Suprapubic skin (tissue), 4 donors: ENCODE results near the gene SPECC1L. TPM values are rescaled to one million over a fixed set of nuclear protein-coding genes. Genes with fewer than 3 reads are reported as not detected.

ENCODE experiments used
- DNase-seq, 2 donors: peaks; one replicate each; pipeline ENCODE4 v3.0.0-alpha.2; 2019; ENCODE audit warnings: low spot score in 2 of 2
- H3K27ac ChIP-seq: fragments of 200-600 bp; sonication (generic); one replicate; pipeline ENCODE4 v1.5.1; 2019
- H3K27me3 ChIP-seq: fragments of 200-600 bp; sonication (generic); one replicate; pipeline ENCODE4 v1.5.1; 2019
- H3K36me3 ChIP-seq: fragments of 200-600 bp; sonication (generic); one replicate; pipeline ENCODE4 v1.5.1; 2019
- H3K4me1 ChIP-seq: fragments of 200-600 bp; sonication (generic); one replicate; pipeline ENCODE4 v1.5.1; 2019
- H3K4me3 ChIP-seq: fragments of 200-600 bp; sonication (generic); one replicate; pipeline ENCODE4 v1.5.1; 2019; ENCODE audit warnings: mild to moderate bottlenecking
- H3K9me3 ChIP-seq: fragments of 200-600 bp; sonication (generic); one replicate; pipeline ENCODE4 v1.5.1; 2019
- CTCF ChIP-seq, 2 donors: fragments of 200-600 bp in 1 of 2; fragments of 450-650 bp in 1 of 2; sonication (generic) in 1 of 2; IDR thresholded peaks; one replicate each; pipeline ENCODE4 v1.5.1; 2016 to 2019; ENCODE audit warnings: antibody characterized with exemption in 2 of 2, mild to moderate bottlenecking in 1 of 2, moderate library complexity in 1 of 2
- EP300 ChIP-seq: sonication (generic); formaldehyde crosslinking; IDR thresholded peaks from one replicate; pipeline ENCODE4 v1.6.1; 2017; ENCODE audit warnings: antibody characterized with exemption
- POLR2A ChIP-seq, 2 donors: fragments of 450-650 bp; IDR thresholded peaks; one replicate each; pipeline ENCODE4 v1.6.1; 2017; ENCODE audit warnings: antibody characterized with exemption in 2 of 2, mild to moderate bottlenecking in 2 of 2, moderate library complexity in 2 of 2
- POLR2AphosphoS5 ChIP-seq, 3 donors: sonication (generic); formaldehyde crosslinking; IDR thresholded peaks; one replicate each; pipeline ENCODE4 v1.6.1; 2017; ENCODE audit warnings: antibody characterized with exemption in 3 of 3
- WGBS: methylation state at CpG from one replicate; pipeline ENCODE4 v1.1.5; 2018; 5-methylcytosine and 5-hydroxymethylcytosine counted together
- total RNA-seq, 4 donors: library from RNA; depleted of rRNA; stranded (reverse); fragments of >200 nt; gene quantifications; one replicate each; pipeline ENCODE4 v1.1.0, GENCODE V29; 2016

SPECC1L gene
- total RNA-seq, 4 donors from 2014 or later, result 15.7 to 28.5 (median 21.4) TPM

- H3K36me3 ChIP-seq, result peaks cover 59% of the 10 kb centered on the region
- TF ChIP-seq EP300 (no peak), CTCF (IDR thresholded peaks at IDR 0.05) (no peak), POLR2A (IDR thresholded peaks at IDR 0.05) (no peak), POLR2AphosphoS5 (IDR thresholded peaks at IDR 0.05) (no peak)
- H3K4me1 ChIP-seq, result no peaks in the 10 kb centered on the region
- H3K9me3 ChIP-seq, result no peaks in the 10 kb centered on the region
- H3K27me3 ChIP-seq, result no peaks in the 10 kb centered on the region
- WGBS, result no CpG with 5 or more reads among the region's 1 CpG
- no peak overlapping the region for H3K4me3 ChIP-seq
- H3K27ac ChIP-seq, result no peak overlapping the region
- no peak for DNase-seq
These were observed 60.0 kb downstream of the SPECC1L start for GRCh38 chr22:24330636-24331035.

GRCh38 chr22:24331468-24332440, 61.1 kb downstream of the SPECC1L start:
- 84% methylated on average over 3 of the region's 3 CpGs for WGBS
- Histone ChIP-seq H3K4me1 (no peaks in the 10 kb centered on the region), H3K9me3 (no peaks in the 10 kb centered on the region), H3K4me3 (no peak overlapping the region), H3K36me3 (peaks cover 57% of the 10 kb centered on the region), H3K27me3 (no peaks in the 10 kb centered on the region), H3K27ac (no peak overlapping the region)
- TF ChIP-seq CTCF (IDR thresholded peaks at IDR 0.05), result no peak
- TF ChIP-seq POLR2AphosphoS5 (IDR thresholded peaks at IDR 0.05), result no peak
- no peak for TF ChIP-seq POLR2A (IDR thresholded peaks at IDR 0.05)
- no peak for TF ChIP-seq EP300
- no peak for DNase-seq

GRCh38 chr22:24333301-24333700, 62.7 kb downstream of the SPECC1L start:
- 91% methylated on average over 2 of the region's 2 CpGs for WGBS

GRCh38 chr22:24335496-24335895, 64.9 kb downstream of the SPECC1L start:
- H3K27me3 ChIP-seq, result no peaks in the 10 kb centered on the region
- peaks cover 56% of the 10 kb centered on the region for H3K36me3 ChIP-seq
- H3K4me3 ChIP-seq, result no peak overlapping the region
- TF ChIP-seq EP300 (no peak), POLR2A (IDR thresholded peaks at IDR 0.05) (no peak), CTCF (IDR thresholded peaks at IDR 0.05) (no peak), POLR2AphosphoS5 (IDR thresholded peaks at IDR 0.05) (no peak)
- 76% methylated on average over 1 of the region's 1 CpG for WGBS
- no peak overlapping the region for H3K27ac ChIP-seq
- no peaks in the 10 kb centered on the region for H3K4me1 ChIP-seq
- DNase-seq, result no peak
- no peaks in the 10 kb centered on the region for H3K9me3 ChIP-seq

More at GRCh38 chr22:24333301-24333700, 62.7 kb downstream of the SPECC1L start:
- TF ChIP-seq POLR2AphosphoS5 (IDR thresholded peaks at IDR 0.05) (no peak), EP300 (no peak), CTCF (IDR thresholded peaks at IDR 0.05) (no peak), POLR2A (IDR thresholded peaks at IDR 0.05) (no peak)
- no peak for DNase-seq
- H3K9me3 ChIP-seq, result no peaks in the 10 kb centered on the region
- no peaks in the 10 kb centered on the region for H3K27me3 ChIP-seq
- no peak overlapping the region for H3K27ac ChIP-seq
- H3K36me3 ChIP-seq, result peaks cover 57% of the 10 kb centered on the region
- no peak overlapping the region for H3K4me3 ChIP-seq
- H3K4me1 ChIP-seq, result no peaks in the 10 kb centered on the region

GRCh38 chr22:24337894-24338645, 67.4 kb downstream of the SPECC1L start:
- peaks cover 65% of the 10 kb centered on the region for H3K36me3 ChIP-seq
- 85% methylated on average over 6 of the region's 6 CpGs for WGBS

More at GRCh38 chr22:24337894-24338645, 67.4 kb downstream of the SPECC1L start:
- no peaks in the 10 kb centered on the region for H3K9me3 ChIP-seq
- no peaks in the 10 kb centered on the region for H3K27me3 ChIP-seq
- no peak for DNase-seq
- TF ChIP-seq CTCF (IDR thresholded peaks at IDR 0.05) (no peak), EP300 (no peak), POLR2A (IDR thresholded peaks at IDR 0.05) (no peak), POLR2AphosphoS5 (IDR thresholded peaks at IDR 0.05) (no peak)
- no peak overlapping the region for H3K4me3 ChIP-seq
- no peak overlapping the region for H3K27ac ChIP-seq
- H3K4me1 ChIP-seq, result no peaks in the 10 kb centered on the region
